ENCODE measurements around the gene THOC6. TPM values are rescaled to one million over a fixed set of nuclear protein-coding genes. Genes with fewer than 3 reads are reported as not detected.

THOC6 gene
- total RNA-seq, 1 donor from 2014 or later: 27.4 TPM

DNA sequence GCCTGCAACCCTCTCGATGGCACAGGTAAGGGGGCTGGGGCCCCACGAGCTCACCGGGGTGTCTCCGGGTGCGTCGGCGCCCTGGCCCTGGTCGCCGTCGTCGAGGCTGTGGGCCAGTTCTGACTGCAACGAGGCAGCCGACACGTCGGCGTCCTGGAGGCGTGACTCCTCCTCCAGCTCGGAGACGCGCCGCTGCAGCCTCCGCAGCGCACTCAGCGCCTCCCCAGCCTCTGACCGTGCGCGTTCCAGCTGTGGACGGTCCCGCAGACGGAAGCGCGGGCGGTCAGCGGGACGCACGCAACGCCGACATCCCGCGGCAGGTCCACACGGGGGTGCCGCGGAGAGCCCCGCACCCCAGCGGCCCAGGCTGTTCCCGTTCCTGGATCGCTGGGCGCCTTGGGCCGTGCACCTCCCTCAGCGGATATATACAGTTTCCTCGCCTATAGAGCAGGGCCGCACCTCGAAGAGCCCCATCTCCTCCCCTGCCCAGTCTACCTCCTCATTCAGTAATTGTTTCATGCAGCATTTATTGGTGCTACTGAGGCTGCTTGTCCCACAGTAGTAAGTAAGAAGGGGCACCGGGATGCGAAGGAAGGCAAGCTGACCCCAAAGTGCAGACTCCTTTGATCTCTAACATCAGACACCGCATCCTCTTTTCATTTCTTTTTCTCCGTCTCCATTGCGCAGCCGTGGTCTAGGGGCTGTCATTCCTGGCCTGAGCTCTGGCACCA, 5.8 kb downstream of the THOC6 start:
- no peak for DNase-seq (ENCODE audit: low spot score)
- H3K27me3 Mint-ChIP-seq (ENCODE audit: low read depth): peaks cover 20% of the 10 kb centered on the region
- H3K4me3 Mint-ChIP-seq (ENCODE audit: unreplicated experiment): no peak overlapping the region
- TF ChIP-seq, protein P1, sequence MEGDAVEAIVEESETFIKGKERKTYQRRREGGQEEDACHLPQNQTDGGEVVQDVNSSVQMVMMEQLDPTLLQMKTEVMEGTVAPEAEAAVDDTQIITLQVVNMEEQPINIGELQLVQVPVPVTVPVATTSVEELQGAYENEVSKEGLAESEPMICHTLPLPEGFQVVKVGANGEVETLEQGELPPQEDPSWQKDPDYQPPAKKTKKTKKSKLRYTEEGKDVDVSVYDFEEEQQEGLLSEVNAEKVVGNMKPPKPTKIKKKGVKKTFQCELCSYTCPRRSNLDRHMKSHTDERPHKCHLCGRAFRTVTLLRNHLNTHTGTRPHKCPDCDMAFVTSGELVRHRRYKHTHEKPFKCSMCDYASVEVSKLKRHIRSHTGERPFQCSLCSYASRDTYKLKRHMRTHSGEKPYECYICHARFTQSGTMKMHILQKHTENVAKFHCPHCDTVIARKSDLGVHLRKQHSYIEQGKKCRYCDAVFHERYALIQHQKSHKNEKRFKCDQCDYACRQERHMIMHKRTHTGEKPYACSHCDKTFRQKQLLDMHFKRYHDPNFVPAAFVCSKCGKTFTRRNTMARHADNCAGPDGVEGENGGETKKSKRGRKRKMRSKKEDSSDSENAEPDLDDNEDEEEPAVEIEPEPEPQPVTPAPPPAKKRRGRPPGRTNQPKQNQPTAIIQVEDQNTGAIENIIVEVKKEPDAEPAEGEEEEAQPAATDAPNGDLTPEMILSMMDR (IDR thresholded peaks at IDR 0.05): no peak
- H3K9me3 Mint-ChIP-seq (ENCODE audit: low read depth): no peaks in the 10 kb centered on the region
- H3K27ac Mint-ChIP-seq (ENCODE audit: unreplicated experiment): no peak overlapping the region
- H3K36me3 Mint-ChIP-seq (ENCODE audit: low read depth): peaks cover 8% of the 10 kb centered on the region
- H3K4me1 Mint-ChIP-seq (ENCODE audit: low read depth): no peaks in the 10 kb centered on the region

DNA sequence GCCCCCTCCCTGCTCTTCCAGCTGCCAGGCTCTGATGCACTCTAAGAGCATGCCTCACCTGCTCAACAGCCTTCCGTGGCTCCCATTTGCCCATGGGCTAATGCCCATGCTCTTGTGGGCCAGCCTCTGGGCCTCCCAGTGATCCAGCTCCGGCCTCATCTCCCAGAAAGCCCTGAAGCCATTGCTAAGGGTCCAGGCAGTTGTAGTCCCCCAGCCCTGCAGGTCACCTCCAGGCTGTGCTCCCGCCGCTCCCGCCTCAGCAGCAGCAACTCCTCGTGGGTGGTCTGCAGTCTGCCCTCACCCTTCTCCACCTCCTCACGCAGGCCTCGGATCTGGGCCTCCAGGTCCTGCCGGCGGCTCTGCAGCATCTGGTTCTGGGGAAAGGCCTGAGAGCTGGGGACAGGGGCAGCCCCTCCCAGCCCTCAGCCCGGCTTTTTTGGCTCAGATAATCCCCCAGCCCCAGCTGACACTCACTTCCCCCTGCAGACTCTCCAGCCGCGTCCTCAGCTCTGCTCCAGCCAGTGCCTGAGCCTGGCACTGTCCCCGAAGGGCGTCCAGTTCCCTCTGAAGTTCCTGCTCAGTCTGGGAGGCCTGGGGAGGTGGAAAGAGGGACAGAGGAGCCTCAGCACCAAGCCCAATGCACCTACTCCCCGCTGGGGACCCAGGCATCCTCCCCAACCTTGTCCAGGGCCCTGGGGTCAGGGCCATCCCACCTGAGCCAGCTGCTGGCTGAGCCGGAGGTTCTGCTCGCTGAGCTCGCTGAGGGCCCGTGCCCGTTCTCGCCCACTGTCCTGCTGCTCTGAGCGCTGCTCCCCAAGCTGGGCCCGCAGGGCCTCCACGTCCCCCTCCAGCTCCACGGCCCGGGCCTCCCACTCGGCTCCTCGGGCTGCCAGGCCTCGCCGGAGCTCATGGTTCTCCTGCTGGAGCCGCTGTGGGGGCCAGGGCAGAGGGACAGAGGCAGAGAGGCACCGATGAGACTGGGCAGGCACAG, 6.7 kb downstream of the THOC6 start:
- H3K36me3 Mint-ChIP-seq (ENCODE audit: low read depth): peaks cover 8% of the 10 kb centered on the region
- DNase-seq (ENCODE audit: low spot score): no peak
- H3K27me3 Mint-ChIP-seq (ENCODE audit: low read depth): peaks cover 24% of the 10 kb centered on the region
- H3K27ac Mint-ChIP-seq (ENCODE audit: unreplicated experiment): no peak overlapping the region
- no peaks in the 10 kb centered on the region for H3K9me3 Mint-ChIP-seq (ENCODE audit: low read depth)
- no peaks in the 10 kb centered on the region for H3K4me1 Mint-ChIP-seq (ENCODE audit: low read depth)
- H3K4me3 Mint-ChIP-seq (ENCODE audit: unreplicated experiment): no peak overlapping the region
- TF ChIP-seq, protein P1 (IDR thresholded peaks at IDR 0.05): no peak

DNA sequence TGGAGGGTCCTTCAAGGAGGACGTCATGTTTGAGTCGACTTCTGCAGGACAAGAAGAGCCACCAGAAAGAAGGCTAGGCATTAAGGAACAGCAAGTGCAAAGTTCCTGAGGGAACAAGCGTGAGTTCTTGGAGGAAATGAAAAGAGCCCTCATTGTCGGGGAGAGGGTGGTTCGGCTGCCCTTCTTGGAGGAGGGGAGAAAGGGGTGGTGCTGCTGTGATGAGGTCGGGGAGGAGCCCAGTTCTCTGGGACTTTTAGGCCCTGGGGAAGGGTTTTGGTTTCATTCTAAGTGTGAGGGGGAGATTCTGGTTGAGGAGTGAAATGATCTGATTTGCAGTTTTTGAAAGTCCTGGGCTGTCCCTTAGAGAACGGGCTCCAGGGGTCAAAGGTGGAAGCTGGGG, 8.8 kb downstream of the THOC6 start:
- Mint-ChIP-seq H3K9me3 (ENCODE audit: low read depth) (no peaks in the 10 kb centered on the region), H3K4me1 (ENCODE audit: low read depth) (peaks cover 3% of the 10 kb centered on the region), H3K27ac (ENCODE audit: unreplicated experiment) (no peak overlapping the region), H3K36me3 (ENCODE audit: low read depth) (no peaks in the 10 kb centered on the region), H3K4me3 (ENCODE audit: unreplicated experiment) (no peak overlapping the region), H3K27me3 (ENCODE audit: low read depth) (peaks cover 37% of the 10 kb centered on the region)
- TF ChIP-seq, protein P1 (IDR thresholded peaks at IDR 0.05): no peak
- DNase-seq (ENCODE audit: low spot score): no peak

DNA sequence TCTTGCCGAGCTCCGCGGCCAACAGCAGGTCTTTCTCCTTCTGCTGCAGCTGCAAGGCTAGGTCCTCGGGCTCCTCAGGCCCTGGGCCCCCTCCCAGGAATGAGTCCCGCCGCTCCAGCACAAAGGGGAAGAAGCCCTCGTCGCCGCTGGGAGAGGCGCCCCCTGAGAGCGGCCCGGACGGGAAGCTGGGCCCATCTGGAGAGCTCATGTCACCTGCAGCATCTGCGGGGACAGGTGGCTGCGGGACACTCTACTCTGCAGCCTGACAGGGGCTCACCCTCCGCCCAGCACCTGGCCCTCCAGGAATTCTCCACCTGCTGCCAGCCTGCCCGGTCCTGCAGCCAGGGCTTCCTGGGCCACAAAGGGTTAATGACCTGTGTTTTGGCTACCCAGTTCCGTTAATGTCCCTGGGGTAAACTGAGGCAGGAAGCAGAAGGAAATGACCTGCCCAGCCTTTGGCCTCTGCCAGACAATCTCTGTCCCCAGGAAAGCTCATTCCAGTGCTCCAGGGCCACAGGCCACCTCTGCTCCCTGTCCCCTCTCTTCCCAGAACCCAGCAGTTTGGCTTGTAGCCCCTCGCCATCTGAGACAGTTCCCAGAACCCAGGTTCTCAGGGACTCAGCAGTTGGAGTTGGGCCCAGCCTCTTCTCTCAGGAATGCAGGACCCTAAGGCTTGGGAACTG, 11.6 kb downstream of the THOC6 start:
- H3K4me1 Mint-ChIP-seq (ENCODE audit: low read depth): peaks cover 3% of the 10 kb centered on the region
- H3K9me3 Mint-ChIP-seq (ENCODE audit: low read depth): no peaks in the 10 kb centered on the region
- TF ChIP-seq, protein P1 (IDR thresholded peaks at IDR 0.05): no peak
- H3K4me3 Mint-ChIP-seq (ENCODE audit: unreplicated experiment): no peak overlapping the region
- H3K27me3 Mint-ChIP-seq (ENCODE audit: low read depth): peaks cover 53% of the 10 kb centered on the region
- DNase-seq (ENCODE audit: low spot score): no peak
- no peaks in the 10 kb centered on the region for H3K36me3 Mint-ChIP-seq (ENCODE audit: low read depth)
- H3K27ac Mint-ChIP-seq (ENCODE audit: unreplicated experiment): no peak overlapping the region

Data from chondrocyte (in vitro differentiated cells).